ENCODE measurements around the gene MYO1D. TPM values are rescaled to one million over a fixed set of nuclear protein-coding genes. Genes with fewer than 3 reads are reported as not detected.

MYO1D gene
- total RNA-seq, 1 donor, result 160 TPM

- Histone ChIP-seq H3K4me3 (ENCODE audit: insufficient read depth, low read length) (no peak overlapping the region), H3K9me3 (ENCODE audit: low read depth, low read length) (no peaks in the 10 kb centered on the region), H3K27ac (ENCODE audit: low read depth, low read length) (no peak overlapping the region), H3K4me2 (ENCODE audit: insufficient read depth, low read length) (no peak overlapping the region), H2AFZ (ENCODE audit: low read length) (no peak overlapping the region), H3K4me1 (ENCODE audit: insufficient read depth, low read length) (no peaks in the 10 kb centered on the region), H3K36me3 (ENCODE audit: insufficient read depth, low read length) (no peaks in the 10 kb centered on the region), H4K20me1 (ENCODE audit: insufficient read depth, low read length) (no peaks in the 10 kb centered on the region), H3K79me2 (ENCODE audit: insufficient read depth, low read length) (no peaks in the 10 kb centered on the region), H3K27me3 (ENCODE audit: insufficient read depth, low read length) (no peaks in the 10 kb centered on the region)
- TF ChIP-seq CTCF (IDR thresholded peaks at IDR 0.05; ENCODE audit: extremely low read depth, low read depth, low read length), result no peak
- no peak for DNase-seq (ENCODE audit: insufficient read length, low spot score, missing footprints)
Measured at GRCh38 chr17:32596206-32596605, 280.7 kb downstream of the MYO1D start.

- H3K9me3 ChIP-seq (ENCODE audit: low read depth, low read length), result no peaks in the 10 kb centered on the region
- no peak overlapping the region for H3K4me2 ChIP-seq (ENCODE audit: insufficient read depth, low read length)
- no peak for TF ChIP-seq CTCF (IDR thresholded peaks at IDR 0.05; ENCODE audit: extremely low read depth, low read depth, low read length)
- no peak overlapping the region for H3K4me3 ChIP-seq (ENCODE audit: insufficient read depth, low read length)
- no peaks in the 10 kb centered on the region for H4K20me1 ChIP-seq (ENCODE audit: insufficient read depth, low read length)
- H3K36me3 ChIP-seq (ENCODE audit: insufficient read depth, low read length), result no peaks in the 10 kb centered on the region
- no peak overlapping the region for H2AFZ ChIP-seq (ENCODE audit: low read length)
- no peak for DNase-seq (ENCODE audit: insufficient read length, low spot score, missing footprints)
- no peak overlapping the region for H3K27ac ChIP-seq (ENCODE audit: low read depth, low read length)
- H3K27me3 ChIP-seq (ENCODE audit: insufficient read depth, low read length), result no peaks in the 10 kb centered on the region
- no peaks in the 10 kb centered on the region for H3K4me1 ChIP-seq (ENCODE audit: insufficient read depth, low read length)
- H3K79me2 ChIP-seq (ENCODE audit: insufficient read depth, low read length), result no peaks in the 10 kb centered on the region
Measured at GRCh38 chr17:32593003-32593402, 283.9 kb downstream of the MYO1D start.

GRCh38 chr17:32591405-32591804, 285.5 kb downstream of the MYO1D start:
- TF ChIP-seq CTCF (IDR thresholded peaks at IDR 0.05; ENCODE audit: extremely low read depth, low read depth, low read length), result no peak
- H3K79me2 ChIP-seq (ENCODE audit: insufficient read depth, low read length), result no peaks in the 10 kb centered on the region
- H3K27ac ChIP-seq (ENCODE audit: low read depth, low read length), result no peak overlapping the region
- no peaks in the 10 kb centered on the region for H4K20me1 ChIP-seq (ENCODE audit: insufficient read depth, low read length)
- H3K9me3 ChIP-seq (ENCODE audit: low read depth, low read length), result no peaks in the 10 kb centered on the region
- no peaks in the 10 kb centered on the region for H3K4me1 ChIP-seq (ENCODE audit: insufficient read depth, low read length)
- no peak for DNase-seq (ENCODE audit: insufficient read length, low spot score, missing footprints)
- H3K4me3 ChIP-seq (ENCODE audit: insufficient read depth, low read length), result no peak overlapping the region
- no peaks in the 10 kb centered on the region for H3K36me3 ChIP-seq (ENCODE audit: insufficient read depth, low read length)
- H3K27me3 ChIP-seq (ENCODE audit: insufficient read depth, low read length), result no peaks in the 10 kb centered on the region
- H2AFZ ChIP-seq (ENCODE audit: low read length), result no peak overlapping the region
- H3K4me2 ChIP-seq (ENCODE audit: insufficient read depth, low read length), result no peak overlapping the region

- Histone ChIP-seq H2AFZ (ENCODE audit: low read length) (no peak overlapping the region), H3K27me3 (ENCODE audit: insufficient read depth, low read length) (no peaks in the 10 kb centered on the region), H3K27ac (ENCODE audit: low read depth, low read length) (no peak overlapping the region), H3K9me3 (ENCODE audit: low read depth, low read length) (no peaks in the 10 kb centered on the region), H3K36me3 (ENCODE audit: insufficient read depth, low read length) (no peaks in the 10 kb centered on the region), H3K4me1 (ENCODE audit: insufficient read depth, low read length) (no peaks in the 10 kb centered on the region), H4K20me1 (ENCODE audit: insufficient read depth, low read length) (no peaks in the 10 kb centered on the region), H3K4me3 (ENCODE audit: insufficient read depth, low read length) (no peak overlapping the region), H3K4me2 (ENCODE audit: insufficient read depth, low read length) (no peak overlapping the region), H3K79me2 (ENCODE audit: insufficient read depth, low read length) (no peaks in the 10 kb centered on the region)
- DNase-seq (ENCODE audit: insufficient read length, low spot score, missing footprints), result no peak
- no peak for TF ChIP-seq CTCF (IDR thresholded peaks at IDR 0.05; ENCODE audit: extremely low read depth, low read depth, low read length)
Measured at GRCh38 chr17:32590974-32591373, 285.9 kb downstream of the MYO1D start.

Measured in osteoblast (primary cell).